H7 (cell line): ENCODE measurements around the gene RIPK1. TPM values are rescaled to one million over a fixed set of nuclear protein-coding genes. Genes with fewer than 3 reads are reported as not detected.

Experiments
- total RNA-seq: library from RNA; depleted of rRNA; stranded (reverse); fragments of >200 nt; shearing (Covaris generic); gene quantifications from 2 replicates; pipeline ENCODE4 v1.2.3, GENCODE V29; 2014; rRNA removed

RIPK1 gene
- total RNA-seq, 1 experiment from 2014 or later = 8.9 TPM

Other genes starting within 250 kb of the RIPK1 start
- 13.6 and 14.1 TPM in 2 replicates for gene SERPINB1, start 226.6 kb upstream of the RIPK1 start, total RNA-seq
- 46.4 and 57.1 TPM in 2 replicates for gene SERPINB9, start 165.2 kb upstream of the RIPK1 start, total RNA-seq
- gene SERPINB6, start 96.9 kb upstream of the RIPK1 start, total RNA-seq = 26.8 and 34.1 TPM in 2 replicates
- 40.5 and 76.0 TPM in 2 replicates for gene NQO2, start 68.6 kb upstream of the RIPK1 start, total RNA-seq
- gene BPHL, start 50.2 kb downstream of the RIPK1 start, total RNA-seq = 30.7 and 38.1 TPM in 2 replicates
- gene TUBB2A, start 89.0 kb downstream of the RIPK1 start, total RNA-seq = 789 and 839 TPM in 2 replicates
- gene TUBB2B, start 159.2 kb downstream of the RIPK1 start, total RNA-seq = 1,817 and 1,848 TPM in 2 replicates
- gene PSMG4, start 190.5 kb downstream of the RIPK1 start, total RNA-seq = 20.9 and 37.9 TPM in 2 replicates